Keratinocyte (primary cell): Measurements from ENCODE around the gene SEC24B. TPM values are rescaled to one million over a fixed set of nuclear protein-coding genes. Genes with fewer than 3 reads are reported as not detected.
"Not testable (repeated sequence)": the region's sequence is repeated elsewhere in the genome, so short reads cannot be mapped to it uniquely, and the experiment has no call there.

Experiments used
- DNase-seq: peaks from one replicate; pipeline ENCODE4 v3.0.0-alpha.2; 2011; ENCODE audit warnings: low read depth, missing footprints, low spot score
- FAIRE-seq: peaks from 2 replicates; lab custom pipeline; 2011; peaks lifted over from hg19 to GRCh38; lab: Jason Lieb, UNC
- H2AFZ ChIP-seq: 2 replicates; pipeline ENCODE4 v1.6.0; 2012; ENCODE audit warnings: low read length, control low read depth, inconsistent platforms; ENCODE audit not compliant: control insufficient read depth
- H3K27ac ChIP-seq: 2 replicates; pipeline ENCODE4 v1.5.1; 2011; ENCODE audit warnings: low read length; ENCODE audit not compliant: control insufficient read depth, insufficient read depth
- H3K27me3 ChIP-seq: 3 replicates; pipeline ENCODE4 v1.6.0; 2011; ENCODE audit warnings: low read length; ENCODE audit not compliant: control insufficient read depth, insufficient read depth; ENCODE audit errors: extremely low read depth
- H3K36me3 ChIP-seq, 2 experiments: 2 replicates in 1 of 2; 3 replicates in 1 of 2; pipeline ENCODE4 v1.5.1; 2011; ENCODE audit warnings: low read length in 2 of 2, mild to moderate bottlenecking in 1 of 2; ENCODE audit not compliant: control insufficient read depth in 2 of 2, insufficient read depth in 2 of 2; ENCODE audit errors: extremely low read depth in 1 of 2
- H3K4me1 ChIP-seq: 3 replicates; pipeline ENCODE4 v1.5.1; 2011; ENCODE audit warnings: low read length; ENCODE audit not compliant: control insufficient read depth, insufficient read depth; ENCODE audit errors: extremely low read depth
- H3K4me2 ChIP-seq: 3 replicates; pipeline ENCODE4 v1.6.0; 2011; ENCODE audit warnings: low read depth, low read length; ENCODE audit not compliant: control insufficient read depth, insufficient read depth; ENCODE audit errors: extremely low read depth
- H3K4me3 ChIP-seq, 3 experiments: fragments of 200-600 bp in 1 of 3; sonication (generic) in 1 of 3; 2 replicates in 2 of 3; 3 replicates in 1 of 3; pipeline ENCODE4 v1.5.1; 2011 to 2016; ENCODE audit warnings: low read length in 3 of 3, mild to moderate bottlenecking in 3 of 3, control low read depth in 2 of 3, inconsistent platforms in 1 of 3, low read depth in 1 of 3, mixed read lengths in 1 of 3, mixed run types in 1 of 3, moderate library complexity in 1 of 3; ENCODE audit not compliant: control insufficient read depth in 2 of 3, insufficient read depth in 2 of 3; ENCODE audit errors: extremely low read depth in 1 of 3
- H3K79me2 ChIP-seq: 2 replicates; pipeline ENCODE4 v1.6.0; 2012; ENCODE audit warnings: low read length; ENCODE audit not compliant: control insufficient read depth, insufficient read depth
- H3K9ac ChIP-seq: 3 replicates; pipeline ENCODE4 v1.6.0; 2011; ENCODE audit warnings: low read length; ENCODE audit not compliant: control insufficient read depth, insufficient read depth; ENCODE audit errors: extremely low read depth
- H3K9me1 ChIP-seq: 3 replicates; pipeline ENCODE4 v1.6.0; 2011; ENCODE audit warnings: low read length; ENCODE audit not compliant: control insufficient read depth, insufficient read depth; ENCODE audit errors: extremely low read depth
- H3K9me3 ChIP-seq: 2 replicates; pipeline ENCODE4 v1.5.1; 2012; ENCODE audit warnings: low read depth, low read length; ENCODE audit not compliant: control insufficient read depth
- H4K20me1 ChIP-seq: 3 replicates; pipeline ENCODE4 v1.6.0; 2011; ENCODE audit warnings: low read length; ENCODE audit not compliant: control insufficient read depth, insufficient read depth; ENCODE audit errors: extremely low read depth
- CTCF ChIP-seq, 3 experiments: IDR thresholded peaks in 1 of 3; conservative IDR thresholded peaks in 1 of 3; optimal IDR thresholded peaks in 1 of 3; 2 replicates in 2 of 3; 3 replicates in 1 of 3; pipeline versions ENCODE3 to v1.5.1; 2011; ENCODE audit warnings: low read length in 3 of 3, mild to moderate bottlenecking in 3 of 3, moderate library complexity in 2 of 3, control low read depth in 1 of 3, inconsistent platforms in 1 of 3; ENCODE audit not compliant: insufficient read depth in 2 of 3; ENCODE audit errors: extremely low read depth in 1 of 3
- EZH2 ChIP-seq: IDR thresholded peaks from one replicate; pipeline ENCODE4 v1.6.1; 2012; ENCODE audit warnings: inconsistent platforms, mild to moderate bottlenecking, low read length, moderate library complexity
- dilution Hi-C: fragments of 300-500 bp; cut with MboI; formaldehyde crosslinking; loops from one replicate; pipeline ENCODE4 v1.7.0; 2020; ENCODE audit warnings: low sequenced_read_pairs; ENCODE audit not compliant: extremely low pct_ligation_motif_present
- polyA plus RNA-seq, 5 experiments: library from polyadenylated mRNA; depleted of rRNA in 3 of 5; stranded (reverse) in 3 of 5; stranded (forward) in 1 of 5; unstranded in 1 of 5; fragments of >200 nt; gene quantifications; 1 replicate in 1 of 5; 2 replicates in 3 of 5; 3 replicates in 1 of 5; pipeline versions ENCODE4 v1.2.1 to v1.2.3, GENCODE V29; 2011 to 2012; ENCODE audit warnings: missing spikeins in 2 of 5, low read depth in 1 of 5, low replicate concordance in 1 of 5

Gene SEC24B
- polyA plus RNA-seq, 1 donor (not counting 4 experiments of a cell fraction or from before 2014, with no cell fraction given), result 53.4 TPM

- dilution Hi-C loops, result loop anchor here (25.0 kb wide), 1 partner anchor 540 kb away; no protein-coding TSS in a partner anchor
- FAIRE-seq (no peak), DNase-seq (no peak)
- Histone ChIP-seq H3K4me1 (peaks cover 16% of the 10 kb centered on the region), H3K9ac (no peak overlapping the region), H2AFZ (no peak overlapping the region), H3K9me3 (no peaks in the 10 kb centered on the region), H3K9me1 (no peaks in the 10 kb centered on the region), H3K4me2 (no peak overlapping the region), H4K20me1 (peaks cover 3% of the 10 kb centered on the region), H3K27ac (no peak overlapping the region), H3K79me2 (peaks cover 98% of the 10 kb centered on the region), H3K36me3 (peaks cover 5 to 10% of the 10 kb centered on the region in 2 experiments), H3K27me3 (no peaks in the 10 kb centered on the region), H3K4me3 (no peak overlapping the region)
- no peak for TF ChIP-seq CTCF (optimal IDR thresholded peaks at IDR 0.05 in 1 of 3, IDR thresholded peaks at IDR 0.05 in 1 of 3, conservative IDR thresholded peaks at IDR 0.05 in 1 of 3; ENCODE audit: extremely low read depth in 1 of 3, insufficient read depth in 2 of 3, low read length in 3 of 3)
- no peak for TF ChIP-seq EZH2
These were observed 13.7 kb downstream of the SEC24B start for GRCh38 chr4:109447278-109447677.

- H3K4me2 ChIP-seq, result no peak overlapping the region
- H3K27ac ChIP-seq, result no peak overlapping the region
- no peaks in the 10 kb centered on the region for H4K20me1 ChIP-seq
- no peaks in the 10 kb centered on the region for H3K9me3 ChIP-seq
- H3K4me1 ChIP-seq, result no peaks in the 10 kb centered on the region
- DNase-seq (no peak), FAIRE-seq (no peak)
- no peaks in the 10 kb centered on the region for H3K27me3 ChIP-seq
- dilution Hi-C loops, result no loop called here
- H3K9ac ChIP-seq, result no peak overlapping the region
- H2AFZ ChIP-seq, result no peak overlapping the region
- H3K9me1 ChIP-seq, result no peaks in the 10 kb centered on the region
- peaks cover 100% of the 10 kb centered on the region for H3K79me2 ChIP-seq
- no peak overlapping the region for H3K4me3 ChIP-seq
- no peak for TF ChIP-seq CTCF (optimal IDR thresholded peaks at IDR 0.05 in 1 of 3, IDR thresholded peaks at IDR 0.05 in 1 of 3, conservative IDR thresholded peaks at IDR 0.05 in 1 of 3; ENCODE audit: extremely low read depth in 1 of 3, insufficient read depth in 2 of 3, low read length in 3 of 3)
- no peak for TF ChIP-seq EZH2
- H3K36me3 ChIP-seq, result peaks cover 5 to 10% of the 10 kb centered on the region in 2 experiments
These were observed 18.1 kb downstream of the SEC24B start for GRCh38 chr4:109451544-109452273.

- DNase-seq, H3K9me1 ChIP-seq, H3K36me3 ChIP-seq, dilution Hi-C loops, H3K4me3 ChIP-seq, H3K4me2 ChIP-seq, H3K9ac ChIP-seq, H4K20me1 ChIP-seq, H3K27ac ChIP-seq, H3K4me1 ChIP-seq, H2AFZ ChIP-seq, H3K9me3 ChIP-seq, FAIRE-seq, H3K27me3 ChIP-seq: not testable (repeated sequence)
- H3K79me2 ChIP-seq, result peaks cover 100% of the 10 kb centered on the region
These were observed 19.5 kb downstream of the SEC24B start for GRCh38 chr4:109453110-109453509.
